Lung microvascular endothelial cell (primary cell): ENCODE data around the gene LDB3. TPM values are rescaled to one million over a fixed set of nuclear protein-coding genes. Genes with fewer than 3 reads are reported as not detected.
"Not testable (repeated sequence)": the region's sequence is repeated elsewhere in the genome, so short reads cannot be mapped to it uniquely, and the experiment has no call there.

ENCODE experiments used
- DNase-seq, 2 donors: peaks; one replicate each; pipeline versions ENCODE4 v3.0.0 to v3.0.0-alpha.2; 2010; ENCODE audit warnings: low read depth in 2 of 2
- total RNA-seq: library from RNA; depleted of rRNA; stranded (reverse); fragments of >200 nt; gene quantifications from 2 replicates; pipeline ENCODE4 v1.2.1, GENCODE V29; 2014

The LDB3 gene
- total RNA-seq, 1 donor from 2014 or later = not detected

DNA sequence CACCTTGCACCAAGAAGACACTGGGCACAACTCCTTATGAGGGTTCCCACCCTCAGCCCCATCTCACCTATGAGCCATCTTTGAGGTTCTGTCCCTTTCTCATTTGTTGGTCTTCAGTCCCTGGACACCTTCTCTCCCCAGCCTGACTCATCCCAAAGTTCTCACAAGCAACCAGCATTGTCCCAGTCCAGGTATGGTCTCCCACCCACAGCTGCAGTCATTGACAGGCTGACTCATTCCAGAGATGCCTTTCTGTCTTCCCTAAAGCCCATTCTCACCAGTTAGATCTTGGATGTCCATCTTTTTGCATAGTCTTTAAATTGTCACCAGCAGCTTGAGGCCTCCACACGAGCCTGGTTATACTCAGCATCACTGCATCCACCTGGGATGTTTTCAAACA, 61.4 kb downstream of the LDB3 start:
- no peak for DNase-seq

DNA sequence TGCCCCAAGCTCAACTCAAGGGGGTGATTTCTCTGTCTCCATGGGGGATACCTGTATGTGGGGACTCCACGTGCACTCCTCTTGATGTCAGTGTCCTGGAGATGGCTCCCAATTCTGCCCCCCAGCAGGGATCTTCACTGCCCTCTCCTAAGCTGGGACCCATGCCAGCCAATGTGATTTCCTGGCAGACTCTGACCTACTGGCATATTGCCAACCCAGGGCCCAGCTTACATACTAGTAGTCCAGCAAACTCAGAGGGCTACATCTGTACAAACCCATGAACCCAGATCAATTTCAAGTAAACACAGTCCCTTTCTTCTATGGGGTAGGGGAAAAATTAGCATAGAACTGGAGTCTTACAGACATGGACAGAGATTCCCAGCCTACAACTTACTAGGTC, 61.9 kb downstream of the LDB3 start:
- DNase-seq = peak in 1 of 2 donors; percentile 17

DNA sequence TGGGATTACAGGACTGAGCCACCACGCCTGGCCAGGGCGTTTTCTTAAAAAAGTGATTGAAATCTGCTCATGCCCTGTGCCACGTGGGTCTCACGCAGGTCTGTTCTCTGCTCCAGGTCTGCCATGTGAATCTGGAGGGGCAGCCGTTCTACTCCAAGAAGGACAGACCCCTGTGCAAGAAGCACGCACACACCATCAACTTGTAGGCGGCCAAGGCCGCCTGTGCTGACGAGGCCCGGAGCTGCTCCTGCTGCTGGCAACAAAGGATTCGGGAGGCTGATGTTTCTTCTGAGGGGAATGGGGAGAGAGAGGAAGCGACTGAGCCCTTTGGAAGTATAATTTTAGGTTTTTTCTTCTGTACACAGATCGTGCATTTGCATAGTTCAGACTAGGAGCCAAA, 64.5 kb downstream of the LDB3 start:
- no peak for DNase-seq

DNA sequence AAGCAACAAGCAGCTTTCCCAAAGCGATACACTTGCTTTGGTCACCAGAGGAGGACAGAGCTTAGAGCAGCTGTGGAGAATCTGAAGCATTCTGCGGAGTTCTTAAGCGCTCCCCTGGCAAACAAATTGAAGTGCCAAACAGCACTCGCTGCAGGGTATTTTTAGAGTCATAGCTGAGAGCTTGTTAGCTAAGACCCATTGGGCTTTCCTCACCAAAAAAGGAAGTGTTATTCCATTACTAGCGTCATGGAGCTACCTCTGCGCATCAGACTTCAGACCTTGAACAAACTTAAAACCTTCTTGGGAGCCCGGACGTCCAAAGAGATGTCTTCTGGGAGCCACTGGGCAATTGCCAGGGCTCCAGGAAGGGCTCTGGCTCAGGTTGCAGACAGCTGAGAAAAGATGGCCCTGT, 65.0 kb downstream of the LDB3 start:
- DNase-seq = no peak

DNA sequence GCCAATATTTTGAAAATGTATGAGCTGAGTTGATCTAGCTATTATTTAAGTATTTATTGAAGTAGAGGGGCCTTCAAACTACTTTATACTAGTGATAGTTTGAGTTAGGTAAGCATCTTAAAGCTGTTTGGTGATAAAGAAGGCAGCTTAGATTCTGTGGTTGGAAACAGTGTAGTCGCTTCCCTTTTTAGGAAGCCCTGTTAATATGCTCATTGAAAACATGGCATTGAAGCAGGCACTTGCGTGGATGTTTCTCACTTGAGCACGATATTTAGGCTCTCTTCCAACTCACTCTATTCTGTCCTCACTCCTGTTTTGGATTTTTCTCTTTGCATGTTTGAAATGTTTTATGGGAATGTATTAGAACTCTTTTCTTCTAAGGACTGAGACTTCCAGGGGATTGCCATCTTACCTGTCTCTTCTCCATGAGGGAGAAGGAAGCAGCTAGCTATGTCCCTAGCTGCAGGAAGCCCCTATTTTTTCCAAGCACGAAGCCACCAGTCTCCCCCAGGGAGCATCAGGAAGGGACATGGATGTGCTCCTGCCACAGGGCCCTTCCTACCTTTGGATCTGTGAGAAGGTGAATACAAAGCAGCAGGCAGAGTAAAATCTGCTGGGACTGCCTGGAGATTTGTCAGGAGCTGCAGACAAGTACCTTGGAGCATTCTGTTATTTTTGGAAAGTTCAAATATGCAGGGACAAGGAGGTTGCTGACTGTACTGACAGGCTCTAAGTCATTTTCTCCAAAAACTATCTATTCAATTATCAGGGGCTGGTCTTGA, 66.1 kb downstream of the LDB3 start:
- no peak for DNase-seq

DNA sequence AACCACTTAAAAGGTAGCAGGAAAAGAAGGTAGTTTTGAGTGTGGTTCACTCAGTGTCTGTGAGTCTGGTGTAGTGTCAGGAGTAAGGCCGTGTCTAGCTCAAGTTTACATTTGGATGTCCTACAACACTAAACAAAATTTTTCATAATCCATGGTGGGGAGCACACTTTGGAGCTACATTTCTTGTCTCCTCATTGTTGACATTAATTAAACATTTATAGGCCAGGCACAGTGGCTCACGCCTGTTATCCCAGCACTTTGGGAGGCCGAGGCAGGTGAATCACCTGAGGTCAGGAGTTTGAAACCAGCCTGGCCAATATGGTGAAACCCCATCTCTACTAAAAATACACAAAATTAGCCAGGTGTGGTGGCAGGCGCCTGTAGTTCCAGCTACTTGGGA, 67.0 kb downstream of the LDB3 start:
- DNase-seq = not testable (repeated sequence)

DNA sequence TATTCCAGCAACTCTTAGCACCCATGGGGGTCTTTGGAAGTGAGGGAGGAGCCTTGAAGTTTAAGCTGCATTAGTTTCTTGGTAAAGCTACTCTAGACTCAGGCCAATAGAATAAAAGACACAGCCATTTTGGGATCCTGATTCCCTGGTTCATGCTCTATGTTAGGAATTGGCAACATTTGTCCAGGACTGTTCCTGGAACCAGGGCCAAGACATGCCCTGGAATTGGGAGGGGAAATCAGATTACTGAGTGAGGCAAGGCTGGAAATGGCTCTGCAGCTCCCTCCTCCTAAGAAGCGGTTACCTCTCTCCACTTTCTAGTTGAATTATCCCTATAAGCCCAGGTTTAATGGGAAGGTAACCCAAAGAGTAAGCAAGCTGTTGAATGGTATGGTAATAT, 73.9 kb downstream of the LDB3 start:
- DNase-seq = no peak

DNA sequence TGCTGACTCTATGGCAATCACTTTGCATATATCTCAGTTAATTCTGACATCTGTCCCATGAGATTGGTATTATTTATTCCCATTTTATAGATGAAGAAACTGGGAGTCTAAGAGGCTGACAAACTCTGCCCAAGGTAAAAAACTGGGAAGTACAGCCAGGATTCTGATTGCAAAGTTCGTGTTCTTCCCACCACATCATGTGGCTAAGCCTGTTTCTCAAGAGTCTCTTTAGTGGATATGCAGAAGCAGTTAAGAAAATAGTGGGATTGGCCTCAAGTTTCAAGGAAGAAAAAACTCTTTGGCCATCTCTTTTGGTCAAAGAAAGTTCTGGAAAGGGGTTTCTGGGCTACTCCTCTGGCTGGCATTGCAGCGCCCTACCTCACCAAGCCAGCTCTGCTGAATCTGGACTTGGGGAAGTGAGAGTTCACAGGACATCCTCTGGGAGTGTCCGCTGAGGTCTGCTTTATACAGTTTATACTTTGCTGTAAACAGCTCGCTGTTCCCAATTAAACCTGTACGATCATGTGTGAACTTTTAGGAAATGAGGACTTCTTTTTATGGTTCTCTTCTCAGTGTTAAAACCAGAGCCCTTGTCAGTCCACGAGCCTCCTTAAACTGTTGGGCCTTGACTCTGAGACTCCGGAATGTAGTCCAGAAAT, 75.9 kb downstream of the LDB3 start:
- DNase-seq = no peak

DNA sequence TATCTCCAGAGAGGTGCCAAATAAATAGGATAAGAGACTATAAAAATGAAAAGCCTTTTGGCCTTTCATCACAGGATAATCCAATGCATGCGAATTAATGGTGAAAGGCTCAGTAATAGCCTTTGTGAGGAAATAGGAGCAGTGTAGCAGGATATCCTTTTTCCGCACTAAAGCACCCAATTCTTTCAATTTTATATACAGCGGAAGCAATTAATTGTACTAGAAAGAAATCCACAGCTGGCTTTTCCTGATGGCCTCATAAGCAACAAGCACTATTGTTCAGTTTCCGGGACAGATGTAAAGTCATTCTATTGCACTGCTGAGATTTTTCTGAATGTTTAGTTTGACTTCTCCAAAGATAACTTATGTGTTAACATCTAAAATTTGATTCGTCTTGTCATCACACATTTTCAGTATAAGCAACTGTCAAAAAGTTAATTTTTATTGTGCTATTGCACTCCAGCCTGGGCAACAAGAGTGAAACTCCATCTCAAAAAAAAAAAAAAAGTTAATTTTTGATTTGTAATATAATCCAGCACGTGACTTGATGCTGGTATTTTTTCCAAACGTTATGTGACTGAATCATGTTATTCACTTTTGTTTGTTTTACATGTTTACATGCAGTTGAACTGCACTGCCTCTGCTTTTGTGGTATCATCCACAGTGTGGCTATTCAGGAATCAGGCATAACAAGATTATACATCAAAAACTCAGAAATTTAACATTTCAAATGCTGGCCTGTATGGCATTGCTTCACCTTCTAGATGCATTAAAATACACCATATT, 79.7 kb downstream of the LDB3 start:
- DNase-seq = peak; percentile 90 to 91

DNA sequence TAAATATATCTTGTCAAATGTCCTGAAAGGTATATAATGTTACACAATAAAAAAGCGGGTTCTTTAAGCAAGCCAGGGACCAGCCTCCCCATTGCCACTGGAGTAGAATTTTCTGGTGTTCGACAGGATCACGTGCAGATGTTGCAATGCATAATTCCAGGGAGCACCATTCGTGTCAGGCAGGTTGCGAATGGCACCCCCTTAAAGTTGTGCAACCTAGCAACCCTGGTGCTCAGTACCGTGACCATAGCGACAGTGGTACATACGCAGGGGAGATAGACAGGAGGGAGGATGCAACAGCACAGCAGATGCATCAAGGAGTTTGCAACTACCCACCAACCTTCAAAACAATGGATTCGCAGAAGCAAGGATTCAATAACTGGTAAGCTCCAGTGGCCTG, 81.5 kb downstream of the LDB3 start:
- DNase-seq = no peak

DNA sequence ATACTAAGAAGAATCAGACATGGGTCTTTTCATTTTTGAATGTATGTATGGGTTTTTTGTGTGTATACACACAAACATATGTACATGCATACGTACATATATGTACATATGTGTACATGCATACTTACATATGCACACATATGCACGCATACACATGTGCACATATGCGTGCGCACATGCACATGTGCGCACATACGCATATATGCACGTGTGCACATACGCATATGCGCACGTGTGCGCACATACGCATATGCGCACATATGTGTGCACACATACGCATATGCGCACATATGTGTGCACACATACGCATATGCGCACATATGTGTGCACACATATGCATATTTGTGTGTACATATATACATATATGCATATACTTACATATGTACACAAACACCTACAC, 83.2 kb downstream of the LDB3 start:
- DNase-seq = no peak

DNA sequence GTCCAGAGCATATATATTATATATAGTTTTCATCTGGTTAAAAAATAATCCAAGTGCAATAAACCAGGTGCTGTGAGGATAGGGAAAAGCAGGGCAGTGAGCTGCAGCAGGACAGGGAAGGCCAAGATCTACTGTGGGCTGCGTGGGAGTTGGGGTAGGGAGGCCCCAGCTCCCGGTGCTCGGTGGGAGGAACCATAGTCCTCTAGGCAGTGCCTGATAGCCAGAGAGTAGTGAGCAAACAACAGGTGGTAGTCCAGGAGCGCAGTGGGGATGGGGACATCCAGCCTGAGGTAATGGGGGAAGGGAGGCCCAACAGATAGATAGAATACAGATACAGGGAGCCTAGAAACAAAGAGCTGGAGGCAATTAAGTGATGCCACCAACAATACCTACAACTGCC, 84.0 kb downstream of the LDB3 start:
- DNase-seq = no peak

DNA sequence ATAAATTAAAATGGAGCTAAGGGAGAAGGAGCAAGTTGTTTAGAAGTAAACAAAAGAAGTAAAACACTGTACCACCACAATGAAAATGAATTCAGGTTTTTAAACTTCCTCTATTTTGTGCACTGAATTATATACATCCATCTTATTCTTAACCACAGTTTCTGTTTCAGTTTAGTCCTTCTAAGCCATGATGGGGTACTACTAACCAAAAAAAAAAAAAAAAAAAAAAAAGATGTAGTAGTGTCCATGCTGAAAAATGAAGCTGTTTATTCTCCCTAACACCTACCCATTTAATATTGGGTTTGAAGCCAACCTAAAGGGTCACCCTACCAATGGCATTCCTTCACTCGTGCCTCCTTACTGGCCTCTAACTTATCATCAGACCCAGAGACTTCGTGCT, 84.7 kb downstream of the LDB3 start:
- no peak for DNase-seq

DNA sequence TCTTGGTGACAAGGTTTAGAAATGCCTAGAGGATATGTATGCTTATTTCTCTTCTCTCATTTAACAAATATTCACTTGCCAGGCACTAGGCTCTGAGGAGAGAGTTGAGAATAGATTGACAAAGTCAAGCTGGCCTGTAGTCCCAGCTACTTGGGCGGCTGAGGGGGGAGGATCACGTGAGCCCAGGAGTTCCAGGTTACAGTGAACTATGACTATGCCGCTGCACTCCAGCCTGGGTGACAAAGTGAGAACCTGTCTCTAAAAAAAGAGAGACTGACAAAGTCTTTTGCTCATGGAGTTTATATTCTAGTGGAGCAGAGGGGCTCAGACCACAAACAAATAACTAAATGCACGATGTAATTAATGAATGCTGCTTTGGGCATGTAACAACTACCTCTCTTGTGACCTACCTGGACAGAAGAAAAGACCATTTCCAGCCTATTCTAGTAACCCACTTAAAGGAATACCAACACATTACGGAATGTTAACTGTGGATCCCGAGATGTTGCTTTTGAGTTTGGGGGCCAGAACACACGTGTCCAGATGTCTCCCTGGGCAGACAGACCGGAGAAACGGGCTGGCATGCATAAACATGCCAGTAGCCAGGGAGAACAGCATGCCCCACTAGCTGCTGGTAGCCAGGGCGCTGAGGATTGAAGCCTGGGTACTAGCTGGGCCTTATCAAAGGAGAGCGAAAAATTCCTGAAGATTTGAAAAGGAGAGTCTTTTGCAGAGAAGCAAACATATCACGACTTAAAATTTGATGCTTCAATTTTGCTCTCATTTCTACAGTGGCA, 85.5 kb downstream of the LDB3 start:
- no peak for DNase-seq

DNA sequence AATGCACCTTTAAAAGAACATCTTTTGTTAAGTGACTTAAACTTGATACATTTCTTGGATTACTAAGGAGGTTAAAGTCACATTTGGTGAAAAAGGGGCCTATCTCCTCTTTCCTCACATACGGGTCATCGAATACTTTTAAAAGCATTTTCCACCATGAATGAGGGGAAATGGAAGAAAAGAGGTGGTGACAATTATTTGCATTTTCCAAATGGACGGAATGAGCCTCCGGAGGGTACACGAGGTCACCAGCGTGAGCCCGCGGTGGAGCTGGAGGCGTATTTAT, 87.1 kb downstream of the LDB3 start:
- no peak for DNase-seq

DNA sequence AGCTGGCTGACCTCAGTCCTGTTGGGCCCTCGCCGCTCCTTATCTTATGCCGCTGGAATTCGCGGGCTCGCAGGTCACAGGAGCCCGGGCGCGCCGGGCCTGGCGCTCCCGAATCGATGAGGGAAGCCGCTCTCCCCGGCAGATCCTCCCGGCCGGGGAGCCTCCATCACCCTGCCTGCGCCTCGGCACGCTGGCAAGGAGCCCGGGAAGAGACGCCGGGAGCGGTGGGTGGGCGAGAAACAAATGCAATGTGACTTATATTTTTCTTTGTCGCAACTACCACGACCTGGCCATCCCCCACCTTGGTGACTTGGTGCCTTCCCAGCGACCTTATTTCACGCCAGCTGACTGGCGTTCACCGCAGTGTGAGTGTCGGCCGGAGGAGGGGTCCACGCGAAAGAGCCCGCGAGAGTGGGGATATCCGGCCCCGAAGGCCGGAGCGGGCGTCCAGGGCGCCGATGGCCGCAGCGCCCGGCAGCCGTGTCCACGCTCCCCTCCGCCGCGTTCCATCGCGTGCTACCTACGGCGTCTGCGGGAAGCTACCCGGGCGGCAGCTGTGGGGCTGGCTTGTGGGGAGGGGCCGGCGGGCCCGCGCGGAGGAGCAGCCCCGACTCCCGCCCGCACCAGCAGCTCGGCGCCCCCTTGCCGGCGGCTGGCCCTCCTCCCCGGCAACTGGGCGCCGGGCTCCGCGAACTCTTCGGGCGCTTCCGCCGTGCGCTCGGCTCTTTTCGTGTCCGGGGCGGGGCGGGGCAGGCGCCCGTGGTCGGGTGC, 87.6 kb downstream of the LDB3 start:
- peak; percentile 46 to 65 for DNase-seq

DNA sequence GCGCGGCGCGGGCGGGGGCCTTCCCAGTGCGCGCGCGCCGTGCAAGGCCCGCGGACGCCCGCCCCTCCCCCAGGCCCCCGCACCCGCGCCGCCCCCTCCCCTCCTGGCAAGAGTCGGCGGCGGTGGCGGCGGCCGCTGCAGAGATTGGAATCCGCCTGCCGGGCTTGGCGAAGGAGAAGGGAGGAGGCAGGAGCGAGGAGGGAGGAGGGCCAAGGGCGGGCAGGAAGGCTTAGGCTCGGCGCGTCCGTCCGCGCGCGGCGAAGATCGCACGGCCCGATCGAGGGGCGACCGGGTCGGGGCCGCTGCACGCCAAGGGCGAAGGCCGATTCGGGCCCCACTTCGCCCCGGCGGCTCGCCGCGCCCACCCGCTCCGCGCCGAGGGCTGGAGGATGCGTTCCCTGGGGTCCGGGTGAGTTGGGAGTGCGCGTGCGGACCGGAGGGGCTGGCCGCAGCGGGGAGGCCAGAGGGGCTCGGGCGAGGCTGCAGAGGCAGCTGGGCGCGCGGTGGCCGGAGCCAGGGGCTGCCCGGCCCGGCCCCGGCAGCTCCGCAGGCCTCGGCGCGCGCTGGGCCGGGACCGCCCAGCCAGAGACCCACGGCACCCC, 88.3 kb downstream of the LDB3 start, which contains the start of gene BMPR1A:
Gene BMPR1A (plus strand): TSS at position 109 of the 602 bp plus-strand sequence. CDS start 119,400 bp downstream, outside the sequence.
- no peak for DNase-seq

DNA sequence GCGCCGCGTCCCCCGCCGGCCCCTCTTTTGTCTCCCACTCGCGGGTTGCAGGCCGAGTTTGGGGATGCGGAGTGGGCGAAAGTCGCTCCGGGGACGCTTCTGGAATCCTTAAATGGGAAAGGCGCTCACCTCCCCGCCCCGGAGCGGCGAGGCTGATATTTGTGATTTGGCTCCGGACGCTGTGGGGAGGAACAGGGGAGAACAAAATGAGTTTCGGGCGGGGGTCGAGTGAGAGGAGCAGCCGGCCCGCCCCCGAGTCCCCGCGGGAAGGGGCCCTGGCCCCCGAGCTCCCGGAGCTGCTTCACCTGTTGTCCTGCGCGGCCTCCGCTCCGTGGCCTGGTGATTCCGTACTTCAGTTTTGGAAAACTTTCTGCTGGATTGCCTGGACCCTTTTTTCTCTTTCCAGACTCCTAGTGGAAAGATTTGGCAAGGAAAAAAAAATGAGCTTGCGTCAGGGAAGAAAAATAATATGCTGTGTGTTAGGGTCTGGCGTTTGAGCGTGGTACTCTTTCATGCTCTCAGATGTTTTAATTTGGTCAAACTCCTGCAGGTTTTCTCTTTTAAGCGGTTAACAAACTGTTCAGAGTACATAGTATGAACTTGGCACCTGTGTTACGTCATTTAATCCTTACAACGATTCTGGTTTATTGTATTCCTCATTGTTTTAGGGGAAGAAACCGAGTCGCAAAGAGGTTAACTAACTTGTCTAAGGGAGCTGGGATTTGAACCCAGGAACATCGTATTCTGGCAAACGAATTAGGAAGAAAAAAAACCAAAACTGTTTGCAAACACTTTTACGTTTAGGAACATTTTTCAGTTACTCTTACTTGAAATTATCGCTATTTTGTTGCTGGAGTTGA, 89.0 kb downstream of the LDB3 start:
- peak in 1 of 2 donors; percentile 14 for DNase-seq
